Upper lobe of left lung (tissue), 6 donors: ENCODE measurements around the gene RIPK1. TPM values are rescaled to one million over a fixed set of nuclear protein-coding genes. Genes with fewer than 3 reads are reported as not detected.
"Not testable (repeated sequence)": the region's sequence is repeated elsewhere in the genome, so short reads cannot be mapped to it uniquely, and the experiment has no call there.

Experiments
- ATAC-seq, 2 donors: fragments of 200-7000 bp; cut with Tn5 transposase; one replicate each; pipeline ENCODE4 v1.9.1; 2022; ENCODE audit warnings: mild to moderate bottlenecking in 2 of 2, moderate library complexity in 2 of 2; ENCODE audit not compliant: low FRiP score in 2 of 2
- DNase-seq, 2 donors: peaks; one replicate each; pipeline ENCODE4 v3.0.0-alpha.2; 2019 to 2020
- H3K27ac ChIP-seq, 4 donors: fragments of 200-600 bp; sonication (generic); one replicate each; pipeline ENCODE4 v1.5.1; 2016 to 2019
- H3K27me3 ChIP-seq, 4 donors: fragments of 200-600 bp; sonication (generic); one replicate each; pipeline ENCODE4 v1.5.1; 2017 to 2019
- H3K36me3 ChIP-seq, 4 donors: fragments of 200-600 bp; sonication (generic); one replicate each; pipeline ENCODE4 v1.5.1; 2016 to 2019
- H3K4me1 ChIP-seq, 4 donors: fragments of 200-600 bp; sonication (generic); one replicate each; pipeline ENCODE4 v1.5.1; 2018 to 2019
- H3K4me3 ChIP-seq, 4 donors: fragments of 200-600 bp; sonication (generic); one replicate each; pipeline ENCODE4 v1.5.1; 2017 to 2019; ENCODE audit warnings: mild to moderate bottlenecking in 2 of 4, moderate library complexity in 1 of 4
- H3K9me3 ChIP-seq, 4 donors: fragments of 200-600 bp; sonication (generic); one replicate each; pipeline ENCODE4 v1.5.1; 2018 to 2019
- CTCF ChIP-seq, 6 experiments: fragments of 450-650 bp in 4 of 6; fragments of 200-600 bp in 2 of 6; sonication (generic) in 2 of 6; IDR thresholded peaks; one replicate each; pipeline ENCODE4 v1.5.1; 2016 to 2019; ENCODE audit warnings: antibody characterized with exemption in 6 of 6
- EP300 ChIP-seq, 4 donors: sonication (generic); formaldehyde crosslinking; IDR thresholded peaks; one replicate each; pipeline ENCODE4 v1.5.1; 2017; ENCODE audit warnings: antibody characterized with exemption in 4 of 4, control low read depth in 2 of 4
- POLR2A ChIP-seq, 4 donors: fragments of 450-650 bp; IDR thresholded peaks; one replicate each; pipeline ENCODE4 v1.5.1; 2016 to 2017; ENCODE audit warnings: antibody characterized with exemption in 4 of 4, mild to moderate bottlenecking in 2 of 4
- POLR2AphosphoS5 ChIP-seq, 2 donors: sonication (generic); formaldehyde crosslinking; IDR thresholded peaks; one replicate each; pipeline ENCODE4 v1.5.1; 2017; ENCODE audit warnings: antibody characterized with exemption in 2 of 2
- WGBS, 2 donors: methylation state at CpG; one replicate each; pipeline ENCODE4 v1.1.5; 2017 to 2018; 5-methylcytosine and 5-hydroxymethylcytosine counted together
- total RNA-seq, 6 donors: library from RNA; depleted of rRNA in 4 of 6; stranded (reverse); fragments of >200 nt in 4 of 6; gene quantifications; one replicate each; pipeline versions ENCODE4 v1.1.0 to v1.2.1, GENCODE V29; 2016 to 2021
- donor health status: DM: no; HTN: no; CAD: no; lungs with moderate emphysema.
- donor health status: DM: no; HTN: yes; CAD: no; lungs with severe emphysema.

The RIPK1 gene
- 10 to 100 TPM; 20.6 to 35.6 (median 26.6) TPM for total RNA-seq

- H3K36me3 ChIP-seq = no peaks in the 10 kb centered on the region
- TF ChIP-seq POLR2AphosphoS5 (IDR thresholded peaks at IDR 0.05) (peak; percentile 90 to 93), CTCF (IDR thresholded peaks at IDR 0.05) (peak in 5 of 6 experiments; percentile 13 to 50 (median 26)), POLR2A (IDR thresholded peaks at IDR 0.05) (peak; percentile 65 to 97 (median 92)), EP300 (IDR thresholded peaks at IDR 0.05) (peak in 1 of 4 donors; percentile 32)
- H3K4me1 ChIP-seq = peaks cover 32 to 59% (median 36%) of the 10 kb centered on the region in 4 donors
- H3K9me3 ChIP-seq = no peaks in the 10 kb centered on the region
- WGBS, 2 donors = 0% methylated on average over 8 to 40 of the region's 112 CpGs
- no peaks in the 10 kb centered on the region for H3K27me3 ChIP-seq
- H3K27ac ChIP-seq = peak within 1 kb of the TSS; percentile 98 to 100 (median 100)
- H3K4me3 ChIP-seq = peak within 1 kb of the TSS; percentile 77 to 93 (median 92)
- DNase-seq (peak; percentile 95 to 100), ATAC-seq (peak; percentile 95)
Observed at GRCh38 chr6:3068329-3069214, at the start of gene RIPK1. Gene RIPK1, plus strand, starts transcription at chr6:3068494. Its CDS starts 8,330 bp downstream, at chr6:3076824.

- no peaks in the 10 kb centered on the region for H3K9me3 ChIP-seq
- peaks cover 0 to 56% (median 18%) of the 10 kb centered on the region in 4 donors for H3K36me3 ChIP-seq
- no peak overlapping the region for H3K4me3 ChIP-seq
- ATAC-seq = no peak
- TF ChIP-seq CTCF (IDR thresholded peaks at IDR 0.05) = no peak
- TF ChIP-seq EP300 (IDR thresholded peaks at IDR 0.05) = no peak
- TF ChIP-seq POLR2AphosphoS5 (IDR thresholded peaks at IDR 0.05) = no peak
- no peak for TF ChIP-seq POLR2A (IDR thresholded peaks at IDR 0.05)
- no peak for DNase-seq
- 72 to 83% methylated on average over 1 of the region's 1 CpG for WGBS, 2 donors
- no peaks in the 10 kb centered on the region for H3K27me3 ChIP-seq
- no peak overlapping the region for H3K27ac ChIP-seq
- H3K4me1 ChIP-seq = peaks cover 9 to 20% (median 16%) of the 10 kb centered on the region in 4 donors
Observed at GRCh38 chr6:3019065-3019464, 49.2 kb upstream of the RIPK1 start.

- Histone ChIP-seq H3K27me3 (no peaks in the 10 kb centered on the region), H3K27ac (no peak overlapping the region), H3K4me1 (peaks cover 17 to 28% (median 23%) of the 10 kb centered on the region in 4 donors), H3K4me3 (no peak overlapping the region), H3K36me3 (peaks cover 0 to 48% (median 18%) of the 10 kb centered on the region in 4 donors), H3K9me3 (no peaks in the 10 kb centered on the region)
- 95 to 98% methylated on average over 6 of the region's 6 CpGs for WGBS, 2 donors
- ATAC-seq = no peak
- DNase-seq = no peak
- no peak for TF ChIP-seq CTCF (IDR thresholded peaks at IDR 0.05)
- TF ChIP-seq POLR2AphosphoS5 (IDR thresholded peaks at IDR 0.05) = no peak
- no peak for TF ChIP-seq POLR2A (IDR thresholded peaks at IDR 0.05)
- no peak for TF ChIP-seq EP300 (IDR thresholded peaks at IDR 0.05)
Observed at GRCh38 chr6:3019749-3020320, 48.5 kb upstream of the RIPK1 start.

GRCh38 chr6:3020976-3021598 lies 47.2 kb upstream of the RIPK1 start:
- not testable (repeated sequence) for DNase-seq, H3K27me3 ChIP-seq, H3K9me3 ChIP-seq, ATAC-seq, H3K27ac ChIP-seq
- peak overlapping the region in 1 of 4 donors; percentile 52 for H3K4me3 ChIP-seq
- peaks cover 0 to 37% (median 14%) of the 10 kb centered on the region in 4 donors for H3K36me3 ChIP-seq
- WGBS, 2 donors = 91 to 100% methylated on average over 2 of the region's 2 CpGs
- H3K4me1 ChIP-seq = peaks cover 25 to 34% (median 29%) of the 10 kb centered on the region in 4 donors
